SK-MEL-5 (cell line): ENCODE data around the gene LACRT. TPM values are rescaled to one million over a fixed set of nuclear protein-coding genes. Genes with fewer than 3 reads are reported as not detected.
"Not testable (repeated sequence)": the region's sequence is repeated elsewhere in the genome, so short reads cannot be mapped to it uniquely, and the experiment has no call there.

Source experiments
- DNase-seq: peaks from one replicate; pipeline ENCODE4 v3.0.0-alpha.2; 2016; ENCODE audit warnings: low read depth, low spot score
- in situ Hi-C: cut with HindIII; loops from 2 replicates; pipeline ENCODE4 v1.10.0; 2016; ENCODE audit warnings: low sequenced_read_pairs, high pct_unique_total_duplicates, low pct_unique_long_range_greater_than_20kb
- polyA plus RNA-seq, 2 experiments: library from polyadenylated mRNA; depleted of rRNA; stranded (reverse); fragments of >200 nt; gene quantifications; 2 replicates each; pipeline ENCODE4 v1.2.3, GENCODE V29; 2015
- total RNA-seq: library from RNA; depleted of rRNA; stranded (reverse); fragments of >200 nt; shearing (Covaris generic); gene quantifications from 2 replicates; pipeline ENCODE4 v1.2.3, GENCODE V29; 2014; rRNA removed

The LACRT gene
- not detected in 2 replicates for total RNA-seq
- not detected in 2 replicates for polyA plus RNA-seq (2015; cell fraction: cytosol; rRNA removed)
- polyA plus RNA-seq (2015; cell fraction: nucleus; rRNA removed) = not detected in 2 replicates

DNA sequence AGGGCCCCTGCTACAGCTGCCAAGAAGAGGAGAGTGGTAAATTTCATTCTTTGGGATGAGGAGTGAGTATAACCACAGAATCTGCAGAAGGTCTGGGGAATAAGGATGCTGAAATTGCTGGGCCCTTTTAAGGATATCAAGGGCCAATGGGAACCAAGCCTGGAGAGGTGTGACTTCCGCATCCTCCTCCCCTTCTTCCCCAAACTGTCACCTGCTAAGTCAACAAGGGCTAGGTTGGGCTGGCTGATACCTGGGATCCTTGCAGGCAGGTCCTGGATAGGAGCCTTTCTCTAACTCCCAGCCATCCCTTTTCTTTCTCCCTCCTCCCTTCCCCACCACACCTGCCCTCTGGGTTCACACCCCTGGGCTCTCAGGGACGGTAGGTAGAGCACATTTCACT, at the start of gene LACRT:
Gene LACRT (minus strand): TSS at position 101 of the 400 bp plus-strand sequence. CDS start 54 bp downstream, at position 47.
- in situ Hi-C loops = no loop called here
- DNase-seq = no peak

DNA sequence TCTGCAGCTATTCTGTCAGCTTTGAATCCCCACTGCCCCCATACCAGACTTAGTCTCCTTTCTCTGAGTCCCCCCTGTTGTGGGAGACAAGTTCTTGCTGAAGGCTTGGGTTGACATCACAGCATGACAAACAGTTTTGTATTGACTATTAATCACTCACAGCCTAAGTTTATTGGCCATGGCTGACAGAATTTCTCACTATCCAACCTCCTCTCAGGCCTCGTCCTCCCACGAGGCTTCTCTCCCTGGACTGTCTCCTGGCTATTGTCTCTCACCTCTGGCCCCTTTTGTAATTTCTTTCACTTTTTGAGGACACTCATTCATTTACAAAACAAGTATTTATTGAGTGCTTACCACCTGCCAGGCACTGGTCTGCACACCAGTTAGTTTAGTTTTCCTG, 48.7 kb upstream of the LACRT start:
- in situ Hi-C loops = no loop called here
- DNase-seq = no peak

GRCh38 chr12:54682674-54683073, 48.0 kb upstream of the LACRT start:
- in situ Hi-C loops = no loop called here

DNA sequence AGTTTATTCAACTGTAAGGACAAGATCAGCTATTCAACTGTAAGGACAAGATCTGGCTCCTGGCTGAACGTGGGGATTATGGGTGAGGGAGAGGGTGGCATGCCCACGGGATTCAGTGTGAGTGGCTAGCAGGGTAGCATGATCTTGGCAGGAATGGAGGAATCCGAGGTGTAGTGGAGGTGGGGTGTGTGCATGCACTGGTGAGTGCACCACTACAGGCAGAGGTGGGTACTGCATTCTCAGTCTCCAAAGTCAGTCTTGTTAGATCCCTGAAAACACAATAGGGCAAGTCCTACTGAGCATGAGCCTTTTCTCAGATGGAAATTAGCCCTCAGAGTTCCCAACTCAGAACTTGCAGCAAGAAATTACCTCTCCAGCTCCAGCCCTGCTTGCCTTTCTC, 45.7 kb upstream of the LACRT start:
- DNase-seq = peak; percentile 70
- in situ Hi-C loops = no loop called here

More at GRCh38 chr12:54682674-54683073, 48.0 kb upstream of the LACRT start:
- DNase-seq = no peak

DNA sequence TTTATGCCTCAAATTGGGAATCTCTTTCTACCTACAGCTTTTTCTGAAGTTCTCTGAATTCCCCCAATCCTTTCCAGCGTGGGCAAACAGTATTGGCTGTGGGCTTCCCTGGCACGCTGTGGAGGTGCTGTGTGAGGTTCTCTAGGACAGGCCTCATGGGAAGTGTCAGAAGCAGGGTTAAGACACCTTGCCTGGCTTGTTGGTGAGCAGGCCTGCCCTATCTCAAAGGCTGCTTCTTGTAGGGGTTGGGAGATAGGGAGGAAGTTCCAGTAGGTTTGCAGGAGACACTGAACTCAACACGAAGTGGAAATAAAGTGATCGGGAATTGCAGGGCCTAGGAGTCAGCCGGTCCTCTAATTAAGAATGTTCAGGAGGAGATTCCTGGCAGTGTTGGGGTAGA, 43.4 kb upstream of the LACRT start:
- in situ Hi-C loops = no loop called here
- DNase-seq = no peak

DNA sequence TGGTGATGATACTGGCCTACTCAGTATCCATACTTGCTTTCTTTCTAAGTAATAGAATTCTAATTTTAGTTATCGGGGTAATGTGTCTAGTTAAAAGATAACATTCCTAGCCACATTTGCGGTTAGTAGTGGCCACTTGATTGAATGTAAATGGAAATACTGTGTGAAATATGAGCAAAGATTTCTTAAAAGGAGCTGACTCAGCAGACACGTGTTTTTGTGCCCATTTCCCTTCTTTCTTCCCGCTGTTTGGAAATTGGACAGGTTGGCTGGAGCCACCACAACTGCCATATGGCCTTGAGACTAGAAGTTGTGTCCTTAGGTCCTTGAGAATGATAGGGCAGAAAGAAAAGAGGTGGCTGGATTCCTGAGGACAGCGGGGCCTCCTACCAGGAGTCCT, 33.2 kb upstream of the LACRT start:
- no peak for DNase-seq
- in situ Hi-C loops = no loop called here

DNA sequence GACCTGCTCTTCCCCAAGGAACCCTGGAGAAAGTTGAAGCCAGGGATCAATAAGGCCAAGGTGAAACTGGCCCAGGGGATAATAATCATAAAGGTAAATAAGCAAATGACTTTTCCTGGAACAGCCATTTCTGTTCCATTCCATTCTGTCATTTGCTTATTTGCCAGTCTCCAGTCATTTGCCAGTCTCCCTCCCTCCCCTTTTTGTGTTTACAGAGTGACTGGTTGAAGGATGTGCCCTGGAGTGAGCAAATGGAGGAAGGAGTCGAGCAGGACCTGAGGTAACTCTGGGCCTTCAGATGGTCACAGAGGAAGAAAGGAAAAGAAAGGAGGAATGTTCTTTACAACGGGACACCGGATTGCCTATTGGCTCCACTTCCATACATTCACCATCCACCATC, 31.3 kb upstream of the LACRT start:
- in situ Hi-C loops = no loop called here

GRCh38 chr12:54665022-54665635, 30.4 kb upstream of the LACRT start:
- DNase-seq = not testable (repeated sequence)

More for the DNA sequence above, 31.3 kb upstream of the LACRT start:
- no peak for DNase-seq

DNA sequence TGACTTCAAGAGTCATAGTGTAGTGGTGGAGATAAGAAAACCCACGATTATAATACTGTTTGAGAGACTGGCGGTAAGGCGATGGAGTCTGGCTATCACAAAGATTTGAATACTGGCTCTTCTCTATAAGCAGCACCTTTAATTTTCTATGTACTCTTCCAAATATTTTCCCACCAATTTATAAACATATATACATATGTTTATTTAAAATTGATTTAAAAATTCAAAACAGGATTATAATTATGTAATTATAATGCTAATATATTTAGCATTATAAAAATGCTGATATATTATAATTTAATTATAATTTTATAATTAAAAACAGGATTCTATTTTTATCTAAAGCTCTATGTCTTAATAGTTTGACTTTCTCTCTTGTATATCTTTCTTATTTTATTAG, 28.9 kb upstream of the LACRT start:
- in situ Hi-C loops = no loop called here

More at GRCh38 chr12:54665022-54665635, 30.4 kb upstream of the LACRT start:
- in situ Hi-C loops = not testable (repeated sequence)

DNA sequence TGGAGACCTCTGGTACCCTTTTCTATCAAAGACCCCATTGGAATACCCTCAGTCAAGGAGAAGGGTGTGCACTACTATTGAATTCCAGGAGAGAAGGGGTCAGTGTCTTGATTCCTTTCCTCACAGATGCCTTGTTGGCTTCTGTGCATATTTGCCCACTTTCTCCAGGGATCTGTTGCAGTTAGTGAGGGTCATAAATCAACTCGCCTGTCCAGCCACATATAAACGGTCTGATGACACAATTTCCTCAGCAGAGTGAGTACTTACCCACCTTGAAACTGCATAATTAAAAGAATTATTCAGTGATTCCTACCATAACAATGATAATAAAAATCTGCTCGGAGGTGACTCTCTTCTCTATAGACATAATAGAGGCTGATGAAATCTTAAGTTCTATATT, 27.3 kb upstream of the LACRT start:
- in situ Hi-C loops = no loop called here
- no peak for DNase-seq

More for the DNA sequence above, 28.9 kb upstream of the LACRT start:
- no peak for DNase-seq

DNA sequence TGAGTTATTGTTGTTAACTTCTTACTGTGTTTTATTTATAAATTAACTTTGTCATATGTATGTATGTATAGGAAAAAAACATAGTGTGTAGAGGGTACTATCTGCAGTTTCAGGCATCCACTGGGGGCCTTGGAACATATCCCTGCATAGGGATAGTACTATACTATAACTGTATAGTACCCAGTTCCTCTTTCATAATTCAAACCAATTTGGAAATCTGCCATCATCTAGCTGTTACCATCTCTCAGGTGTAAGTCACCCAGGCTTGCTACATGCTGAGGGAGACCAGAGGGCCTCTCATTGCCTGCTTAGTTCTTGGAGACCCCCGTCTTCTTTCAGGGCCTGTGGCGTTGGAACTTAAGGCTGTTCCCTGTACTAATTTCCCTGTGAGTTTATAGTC, 26.4 kb upstream of the LACRT start:
- in situ Hi-C loops = no loop called here
- no peak for DNase-seq

GRCh38 chr12:54660320-54660962, 25.7 kb upstream of the LACRT start:
- DNase-seq = no peak
- in situ Hi-C loops = no loop called here

- in situ Hi-C loops = no loop called here
- DNase-seq = peak; percentile 77
Observed at GRCh38 chr12:54658306-54659264, 23.9 kb upstream of the LACRT start.

DNA sequence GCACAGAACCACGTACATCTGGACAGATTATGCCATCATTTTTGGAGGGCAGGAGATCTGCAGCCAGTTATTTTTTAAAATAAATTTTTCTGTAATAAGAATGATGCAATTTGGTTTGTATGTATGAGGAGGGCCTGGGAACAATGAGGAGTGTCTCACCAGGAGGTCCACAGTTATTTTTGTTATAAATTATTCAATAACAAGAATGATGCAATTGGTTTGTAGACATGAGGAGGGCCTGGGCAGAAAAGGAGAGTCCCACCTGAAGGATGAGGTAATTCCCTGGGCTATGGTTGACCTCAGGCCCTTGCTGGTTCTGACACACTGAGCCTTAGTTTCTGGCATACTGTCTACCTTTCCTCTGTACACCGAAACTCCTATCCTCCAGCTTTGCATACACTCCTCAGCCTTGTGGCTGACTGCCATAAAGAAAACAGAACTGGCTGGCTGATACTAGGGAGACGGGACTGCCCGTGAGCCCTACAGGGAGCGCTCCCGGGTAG, 22.5 kb upstream of the LACRT start:
- in situ Hi-C loops = no loop called here

GRCh38 chr12:54654926-54655325, 20.2 kb upstream of the LACRT start:
- in situ Hi-C loops = no loop called here
- peak; percentile 56 for DNase-seq

More for the DNA sequence above, 22.5 kb upstream of the LACRT start:
- DNase-seq = no peak

- DNase-seq = no peak
- in situ Hi-C loops = no loop called here
Observed at GRCh38 chr12:54653025-54653424, 18.3 kb upstream of the LACRT start.

DNA sequence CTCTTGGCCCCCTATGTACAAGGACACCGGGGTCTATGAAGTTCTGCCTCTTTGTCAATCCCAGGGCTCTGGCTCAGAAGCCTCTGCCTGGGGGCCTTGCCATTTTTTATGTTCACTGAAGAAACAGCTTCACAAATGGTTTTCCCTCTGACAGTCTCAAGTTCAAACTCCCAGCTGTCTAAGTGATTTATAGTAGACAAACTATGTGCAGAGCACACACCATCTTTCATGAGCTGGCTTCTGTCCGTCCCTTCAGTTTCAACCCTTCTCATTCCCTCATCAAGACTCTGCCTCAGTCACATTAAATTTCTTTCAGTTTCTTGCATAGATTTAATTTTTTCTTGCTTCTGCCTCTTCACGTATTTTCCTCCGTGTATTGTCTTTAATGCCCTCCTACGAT, 16.2 kb upstream of the LACRT start:
- no peak for DNase-seq
- in situ Hi-C loops = no loop called here

DNA sequence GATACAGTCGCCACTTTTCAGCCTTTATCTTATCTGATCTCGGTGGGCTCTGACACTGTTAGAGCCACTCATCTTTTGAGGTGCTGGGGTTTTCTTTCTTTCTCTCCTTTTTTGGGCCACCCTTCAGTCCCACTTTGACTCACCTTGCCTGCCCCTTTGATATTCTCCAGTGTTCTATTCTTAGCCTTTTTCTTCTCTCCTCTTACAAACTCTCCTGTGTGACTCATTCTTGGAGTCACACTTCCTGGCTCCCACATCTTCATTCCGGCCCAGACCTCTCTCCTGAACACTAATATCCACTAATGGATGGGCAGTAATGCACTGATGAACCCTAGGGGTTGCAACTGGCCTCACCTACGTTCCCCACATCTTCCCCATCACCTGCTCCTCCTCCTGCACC, 15.7 kb upstream of the LACRT start:
- in situ Hi-C loops = no loop called here
- no peak for DNase-seq
